HepG2 (cell line): ENCODE data around the gene HNRNPA1. TPM values are rescaled to one million over a fixed set of nuclear protein-coding genes. Genes with fewer than 3 reads are reported as not detected.
A peak's percentile ranks its signal among the peaks of the same experiment; 100 is the strongest.

ENCODE experiments used
- CSRNP2 ChIP-seq: sonication (generic); formaldehyde crosslinking; conservative IDR thresholded peaks from 2 replicates; pipeline ENCODE4 v1.8.0; 2022; ENCODE audit warnings: low read depth, missing genetic modification reagents
- FUBP1 ChIP-seq: sonication (generic); formaldehyde crosslinking; IDR thresholded peaks from 2 replicates; pipeline ENCODE4 v1.5.1; 2020; ENCODE audit warnings: missing genetic modification reagents, mild to moderate bottlenecking, borderline replicate concordance
- HOXD1 ChIP-seq: sonication (generic); formaldehyde crosslinking; IDR thresholded peaks from 2 replicates; pipeline ENCODE4 v1.5.0; 2020; ENCODE audit warnings: missing genetic modification reagents
- MBD4 ChIP-seq: IDR thresholded peaks from 2 replicates; pipeline ENCODE4 v1.6.1; 2012; ENCODE audit warnings: low read length, inconsistent platforms, borderline replicate concordance
- MED8 ChIP-seq: sonication (generic); formaldehyde crosslinking; IDR thresholded peaks from 2 replicates; pipeline ENCODE4 v1.8.1; 2023; ENCODE audit warnings: mild to moderate bottlenecking, missing genetic modification reagents; ENCODE audit not compliant: insufficient replicate concordance
- MTA1 ChIP-seq: sonication (generic); formaldehyde crosslinking; IDR thresholded peaks from 2 replicates; pipeline ENCODE4 v1.4.0; 2020; ENCODE audit warnings: missing genetic modification reagents, mild to moderate bottlenecking, borderline replicate concordance
- NAIF1 ChIP-seq: sonication (generic); formaldehyde crosslinking; IDR thresholded peaks from 2 replicates; pipeline ENCODE4 v1.5.0; 2020; ENCODE audit warnings: mild to moderate bottlenecking, missing genetic modification reagents, borderline replicate concordance
- NFYB ChIP-seq: sonication (generic); formaldehyde crosslinking; IDR thresholded peaks from 2 replicates; pipeline ENCODE4 v1.4.0; 2020; ENCODE audit warnings: missing genetic modification reagents
- NR0B2 ChIP-seq: sonication (generic); formaldehyde crosslinking; IDR thresholded peaks from 2 replicates; pipeline ENCODE4 v1.4.0; 2020; ENCODE audit warnings: mild to moderate bottlenecking, missing genetic modification reagents
- PPARG ChIP-seq: conservative IDR thresholded peaks from 2 replicates; pipeline ENCODE4 v1.6.1; 2016; ENCODE audit warnings: missing biosample characterization, missing genetic modification reagents
- SUZ12 ChIP-seq: fragments of 150-350 bp; IDR thresholded peaks from 2 replicates; pipeline ENCODE4 v1.6.1; 2014; ENCODE audit warnings: low read depth, low read length
- TARDBP ChIP-seq: sonication (generic); formaldehyde crosslinking; IDR thresholded peaks from 2 replicates; pipeline ENCODE4 v1.8.0; 2022; ENCODE audit warnings: mild to moderate bottlenecking, missing genetic modification reagents
- TMF1 ChIP-seq: sonication (generic); formaldehyde crosslinking; IDR thresholded peaks from 2 replicates; pipeline ENCODE4 v1.8.1; 2022; ENCODE audit warnings: low read depth, missing genetic modification reagents
- ZFX ChIP-seq: sonication (generic); formaldehyde crosslinking; IDR thresholded peaks from 2 replicates; pipeline ENCODE4 v1.4.0; 2020; ENCODE audit warnings: mild to moderate bottlenecking, low read depth, missing genetic modification reagents, moderate library complexity
- ZNF230 ChIP-seq: sonication (generic); formaldehyde crosslinking; IDR thresholded peaks from 2 replicates; pipeline ENCODE4 v1.4.0; 2020; ENCODE audit warnings: mild to moderate bottlenecking, missing genetic modification reagents
- ZNF232 ChIP-seq: sonication (generic); formaldehyde crosslinking; IDR thresholded peaks from 2 replicates; pipeline ENCODE4 v1.4.0; 2020; ENCODE audit warnings: missing genetic modification reagents, borderline replicate concordance
- ZNF564 ChIP-seq: sonication (generic); formaldehyde crosslinking; IDR thresholded peaks from 2 replicates; pipeline ENCODE4 v1.8.1; 2023; ENCODE audit warnings: mild to moderate bottlenecking, missing genetic modification reagents
- ZNF639 ChIP-seq: conservative IDR thresholded peaks from 2 replicates; pipeline ENCODE4 v1.6.1; 2018; ENCODE audit warnings: missing genetic modification reagents
- ZNF709 ChIP-seq: sonication (generic); formaldehyde crosslinking; IDR thresholded peaks from 2 replicates; pipeline ENCODE4 v1.5.0; 2020; ENCODE audit warnings: mild to moderate bottlenecking, missing genetic modification reagents
- ZNF761 ChIP-seq: sonication (generic); formaldehyde crosslinking; conservative IDR thresholded peaks from 2 replicates; pipeline ENCODE4 v1.4.0; 2020; ENCODE audit warnings: mild to moderate bottlenecking, missing genetic modification reagents
- ZNF768 ChIP-seq: sonication (generic); formaldehyde crosslinking; IDR thresholded peaks from 2 replicates; pipeline ENCODE4 v1.4.0; 2020; ENCODE audit warnings: missing genetic modification reagents
- ZXDC ChIP-seq: sonication (generic); formaldehyde crosslinking; IDR thresholded peaks from 2 replicates; pipeline ENCODE4 v1.5.0; 2020; ENCODE audit warnings: mild to moderate bottlenecking, missing genetic modification reagents
- polyA plus RNA-seq, 8 experiments: library from polyadenylated mRNA; depleted of rRNA in 3 of 8; stranded (reverse) in 7 of 8; unstranded in 1 of 8; fragments of >200 nt; fragmentation: Illumina TruSeq in 4 of 8; extraction: Trizol in 4 of 8; gene quantifications; 2 replicates each; pipeline versions ENCODE4 v1.2.1 to v1.2.3, GENCODE V29; 2011 to 2016; ENCODE audit warnings: low read depth in 4 of 8, missing spikeins in 1 of 8, mixed read lengths in 1 of 8; ENCODE audit not compliant: insufficient read depth in 1 of 8
- total RNA-seq, 5 experiments: library from RNA; depleted of rRNA; stranded (reverse); fragments of >200 nt; fragmentation: Illumina TruSeq; extraction: Trizol; gene quantifications; 2 replicates each; pipeline ENCODE4 v1.2.3, GENCODE V29; 2016; ENCODE audit warnings: low read depth in 1 of 5

Gene HNRNPA1
- total and polyA plus RNA-seq, 2 of the 13 experiments (the other 11 are each of a cell fraction or from before 2014, with no cell fraction given) = 535 to 1,820 TPM

GRCh38 chr12:54324617-54325441, 44.3 kb downstream of the HNRNPA1 start, which contains the start of gene COPZ1 (continued):
- TF ChIP-seq MTA1 (CRISPR knock-in tag) (no peak), FUBP1 (CRISPR knock-in tag) (no peak), TMF1 (CRISPR knock-in tag) (no peak), ZNF230 (CRISPR knock-in tag) (no peak), MBD4 (no peak), CSRNP2 (no peak), ZFX (peak; percentile 98), NAIF1 (CRISPR knock-in tag) (no peak), ZNF761 (CRISPR knock-in tag) (no peak), ZNF709 (CRISPR knock-in tag) (peak; percentile 50; the same call in 1 of the 2 replicates), ZXDC (CRISPR knock-in tag) (no peak), TARDBP (CRISPR knock-in tag) (no peak; the same call in none of the 2 replicates), NR0B2 (CRISPR knock-in tag) (no peak), SUZ12 (no peak), ZNF564 (CRISPR knock-in tag) (0 out of 2 replicates have a peak, but pooled peaks have one; percentile 47), ZNF768 (peak; percentile 32; the same call in 1 of the 2 replicates), ZNF232 (CRISPR knock-in tag) (0 out of 2 replicates have a peak, but pooled peaks have one; percentile 56), NFYB (CRISPR knock-in tag) (peak; percentile 96), ZNF639 (CRISPR knock-in tag) (no peak), MED8 (CRISPR knock-in tag) (peak; percentile 21), PPARG (CRISPR knock-in tag) (peak; percentile 45; the same call in 1 of the 2 replicates), HOXD1 (CRISPR knock-in tag) (no peak; the same call in 1 of the 2 replicates)
